ENCODE results near the gene ITGAV. TPM values are rescaled to one million over a fixed set of nuclear protein-coding genes. Genes with fewer than 3 reads are reported as not detected.

ITGAV gene
- total RNA-seq, 2 experiments from 2014 or later, result 5.1 to 6.0 TPM

- intact Hi-C loops (cut with DNase I, micrococcal nuclease), result no loop called here
- POLR2A ChIA-PET, result no interaction called here
- DNase-seq (no peak), ATAC-seq (no peak)
- H3K4me1 Mint-ChIP-seq, result no peaks in the 10 kb centered on the region
- CTCF ChIA-PET, result no interaction called here
- H3K4me3 Mint-ChIP-seq, result no peak overlapping the region
- peaks cover 2% of the 10 kb centered on the region for H3K27me3 Mint-ChIP-seq
- H3K27ac Mint-ChIP-seq, result no peak overlapping the region
- peaks cover 11% of the 10 kb centered on the region for H3K9me3 Mint-ChIP-seq (ENCODE audit: low read depth)
- H3K36me3 Mint-ChIP-seq (ENCODE audit: low read depth), result peaks cover 5% of the 10 kb centered on the region
Observed at GRCh38 chr2:186683341-186683740, 93.5 kb downstream of the ITGAV start.

- POLR2A ChIA-PET, result no interaction called here
- DNase-seq (no peak), ATAC-seq (no peak)
- Mint-ChIP-seq H3K27me3 (peaks cover 8% of the 10 kb centered on the region), H3K36me3 (ENCODE audit: low read depth) (no peaks in the 10 kb centered on the region), H3K27ac (no peak overlapping the region), H3K9me3 (ENCODE audit: low read depth) (peaks cover 15% of the 10 kb centered on the region), H3K4me1 (no peaks in the 10 kb centered on the region), H3K4me3 (no peak overlapping the region)
- CTCF ChIA-PET, result no interaction called here
- intact Hi-C loops (cut with DNase I, micrococcal nuclease), result no loop called here
Observed at GRCh38 chr2:186687807-186688211, 98.0 kb downstream of the ITGAV start.

- Mint-ChIP-seq H3K4me3 (no peak overlapping the region), H3K27me3 (peaks cover 12% of the 10 kb centered on the region), H3K4me1 (no peaks in the 10 kb centered on the region), H3K27ac (no peak overlapping the region), H3K9me3 (ENCODE audit: low read depth) (peaks cover 15% of the 10 kb centered on the region), H3K36me3 (ENCODE audit: low read depth) (no peaks in the 10 kb centered on the region)
- ChIA-PET CTCF (no interaction called here), POLR2A (no interaction called here)
- DNase-seq (no peak), ATAC-seq (no peak)
- intact Hi-C loops (cut with DNase I, micrococcal nuclease), result no loop called here
Observed at GRCh38 chr2:186688813-186689212, 99.0 kb downstream of the ITGAV start.

- peaks cover 22% of the 10 kb centered on the region for H3K27me3 Mint-ChIP-seq
- POLR2A ChIA-PET, result no interaction called here
Observed at GRCh38 chr2:186690786-186691185, 100.9 kb downstream of the ITGAV start.

GRCh38 chr2:186691231-186691630 is 101.4 kb downstream of the ITGAV start:
- Mint-ChIP-seq H3K9me3 (ENCODE audit: low read depth) (peaks cover 15% of the 10 kb centered on the region), H3K4me1 (peaks cover 11% of the 10 kb centered on the region), H3K27ac (no peak overlapping the region), H3K36me3 (ENCODE audit: low read depth) (no peaks in the 10 kb centered on the region), H3K27me3 (peaks cover 23% of the 10 kb centered on the region), H3K4me3 (no peak overlapping the region)
- CTCF ChIA-PET, result no interaction called here
- DNase-seq, result no peak
- ATAC-seq, result no peak
- intact Hi-C loops (cut with DNase I, micrococcal nuclease), result no loop called here
- POLR2A ChIA-PET, result no interaction called here

More at GRCh38 chr2:186690786-186691185, 100.9 kb downstream of the ITGAV start:
- peaks cover 15% of the 10 kb centered on the region for H3K9me3 Mint-ChIP-seq (ENCODE audit: low read depth)
- DNase-seq (no peak), ATAC-seq (no peak)
- intact Hi-C loops (cut with DNase I, micrococcal nuclease), result no loop called here
- no peak overlapping the region for H3K4me3 Mint-ChIP-seq
- CTCF ChIA-PET, result no interaction called here
- no peaks in the 10 kb centered on the region for H3K36me3 Mint-ChIP-seq (ENCODE audit: low read depth)
- no peak overlapping the region for H3K27ac Mint-ChIP-seq
- H3K4me1 Mint-ChIP-seq, result peaks cover 11% of the 10 kb centered on the region

GRCh38 chr2:186691900-186692299 is 102.0 kb downstream of the ITGAV start:
- POLR2A ChIA-PET, result no interaction called here
- no peak for ATAC-seq
- peaks cover 11% of the 10 kb centered on the region for H3K4me1 Mint-ChIP-seq
- intact Hi-C loops (cut with DNase I, micrococcal nuclease), result no loop called here
- DNase-seq, result no peak
- H3K27ac Mint-ChIP-seq, result no peak overlapping the region
- peaks cover 15% of the 10 kb centered on the region for H3K9me3 Mint-ChIP-seq (ENCODE audit: low read depth)
- CTCF ChIA-PET, result no interaction called here
- no peaks in the 10 kb centered on the region for H3K36me3 Mint-ChIP-seq (ENCODE audit: low read depth)
- H3K27me3 Mint-ChIP-seq, result peaks cover 30% of the 10 kb centered on the region
- H3K4me3 Mint-ChIP-seq, result no peak overlapping the region

- Mint-ChIP-seq H3K9me3 (ENCODE audit: low read depth) (peaks cover 2% of the 10 kb centered on the region), H3K4me3 (no peak overlapping the region), H3K27ac (no peak overlapping the region), H3K4me1 (peaks cover 11% of the 10 kb centered on the region), H3K27me3 (peaks cover 30% of the 10 kb centered on the region), H3K36me3 (ENCODE audit: low read depth) (no peaks in the 10 kb centered on the region)
- DNase-seq (no peak), ATAC-seq (no peak)
- ChIA-PET CTCF (no interaction called here), POLR2A (no interaction called here)
- intact Hi-C loops (cut with DNase I, micrococcal nuclease), result no loop called here
Observed at GRCh38 chr2:186693446-186693832, 103.6 kb downstream of the ITGAV start.

GRCh38 chr2:186695081-186695756 is 105.4 kb downstream of the ITGAV start:
- H3K27ac Mint-ChIP-seq, result no peak overlapping the region
- CTCF ChIA-PET, result interaction anchor here (0.7 kb wide), 1 partner anchor 105 kb away, joined by 3 read pairs; no protein-coding TSS in a partner anchor
- POLR2A ChIA-PET, result no interaction called here
- ATAC-seq (peak; percentile 48), DNase-seq (peak; percentile 14)
- intact Hi-C loops (cut with DNase I, micrococcal nuclease), result loop anchor here in 1 of 2 experiments (2.0 kb wide), 1 partner anchor 104 kb away; the partner anchor contains the start of gene ITGAV
- H3K4me1 Mint-ChIP-seq, result peaks cover 11% of the 10 kb centered on the region
- peak overlapping the region; percentile 63 for H3K4me3 Mint-ChIP-seq
- H3K36me3 Mint-ChIP-seq (ENCODE audit: low read depth), result no peaks in the 10 kb centered on the region
- peaks cover 41% of the 10 kb centered on the region for H3K27me3 Mint-ChIP-seq
- H3K9me3 Mint-ChIP-seq (ENCODE audit: low read depth), result no peaks in the 10 kb centered on the region

GRCh38 chr2:186696290-186696689 is 106.4 kb downstream of the ITGAV start:
- H3K4me3 Mint-ChIP-seq, result no peak overlapping the region
- intact Hi-C loops (cut with DNase I, micrococcal nuclease), result no loop called here

GRCh38 chr2:186696804-186697203 is 106.9 kb downstream of the ITGAV start:
- peaks cover 11% of the 10 kb centered on the region for H3K4me1 Mint-ChIP-seq
- H3K27me3 Mint-ChIP-seq, result peaks cover 40% of the 10 kb centered on the region
- ATAC-seq (no peak), DNase-seq (no peak)
- H3K36me3 Mint-ChIP-seq (ENCODE audit: low read depth), result no peaks in the 10 kb centered on the region
- no peak overlapping the region for H3K27ac Mint-ChIP-seq
- H3K4me3 Mint-ChIP-seq, result no peak overlapping the region
- no peaks in the 10 kb centered on the region for H3K9me3 Mint-ChIP-seq (ENCODE audit: low read depth)
- POLR2A ChIA-PET, result no interaction called here
- intact Hi-C loops (cut with DNase I, micrococcal nuclease), result no loop called here
- CTCF ChIA-PET, result no interaction called here

More at GRCh38 chr2:186696290-186696689, 106.4 kb downstream of the ITGAV start:
- Mint-ChIP-seq H3K36me3 (ENCODE audit: low read depth) (no peaks in the 10 kb centered on the region), H3K9me3 (ENCODE audit: low read depth) (no peaks in the 10 kb centered on the region), H3K4me1 (peaks cover 11% of the 10 kb centered on the region), H3K27me3 (peaks cover 41% of the 10 kb centered on the region), H3K27ac (no peak overlapping the region)
- DNase-seq (no peak), ATAC-seq (no peak)
- CTCF ChIA-PET, result no interaction called here
- POLR2A ChIA-PET, result no interaction called here

- H3K27ac Mint-ChIP-seq, result no peak overlapping the region
- H3K36me3 Mint-ChIP-seq (ENCODE audit: low read depth), result no peaks in the 10 kb centered on the region
- no peak overlapping the region for H3K4me3 Mint-ChIP-seq
- CTCF ChIA-PET, result interaction anchor here (1.1 to 1.3 kb wide), 2 partner anchors 13 to 31 kb away, joined by 3 read pairs; no protein-coding TSS in a partner anchor
- no peaks in the 10 kb centered on the region for H3K9me3 Mint-ChIP-seq (ENCODE audit: low read depth)
- peaks cover 11% of the 10 kb centered on the region for H3K4me1 Mint-ChIP-seq
- ATAC-seq (no peak), DNase-seq (no peak)
- intact Hi-C loops (cut with DNase I, micrococcal nuclease), result no loop called here
- POLR2A ChIA-PET, result interaction anchor here (0.7 kb wide), 1 partner anchor 212 kb away, joined by 3 read pairs; no protein-coding TSS in a partner anchor
- H3K27me3 Mint-ChIP-seq, result peaks cover 37% of the 10 kb centered on the region
Observed at GRCh38 chr2:186697536-186697935, 107.7 kb downstream of the ITGAV start.

GRCh38 chr2:186699742-186700141 is 109.9 kb downstream of the ITGAV start:
- ATAC-seq (no peak), DNase-seq (no peak)
- ChIA-PET POLR2A (no interaction called here), CTCF (no interaction called here)
- Mint-ChIP-seq H3K9me3 (ENCODE audit: low read depth) (no peaks in the 10 kb centered on the region), H3K27me3 (peaks cover 27% of the 10 kb centered on the region), H3K27ac (no peak overlapping the region), H3K4me3 (no peak overlapping the region), H3K4me1 (peaks cover 6% of the 10 kb centered on the region), H3K36me3 (ENCODE audit: low read depth) (no peaks in the 10 kb centered on the region)
- intact Hi-C loops (cut with DNase I, micrococcal nuclease), result no loop called here

Measured in activated CD4-positive, alpha-beta T cell treated with anti-CD3 and anti-CD28 coated beads for 36 hours (primary cell).